ENCODE results near the gene GRM2.

- TF ChIP-seq, protein P1, sequence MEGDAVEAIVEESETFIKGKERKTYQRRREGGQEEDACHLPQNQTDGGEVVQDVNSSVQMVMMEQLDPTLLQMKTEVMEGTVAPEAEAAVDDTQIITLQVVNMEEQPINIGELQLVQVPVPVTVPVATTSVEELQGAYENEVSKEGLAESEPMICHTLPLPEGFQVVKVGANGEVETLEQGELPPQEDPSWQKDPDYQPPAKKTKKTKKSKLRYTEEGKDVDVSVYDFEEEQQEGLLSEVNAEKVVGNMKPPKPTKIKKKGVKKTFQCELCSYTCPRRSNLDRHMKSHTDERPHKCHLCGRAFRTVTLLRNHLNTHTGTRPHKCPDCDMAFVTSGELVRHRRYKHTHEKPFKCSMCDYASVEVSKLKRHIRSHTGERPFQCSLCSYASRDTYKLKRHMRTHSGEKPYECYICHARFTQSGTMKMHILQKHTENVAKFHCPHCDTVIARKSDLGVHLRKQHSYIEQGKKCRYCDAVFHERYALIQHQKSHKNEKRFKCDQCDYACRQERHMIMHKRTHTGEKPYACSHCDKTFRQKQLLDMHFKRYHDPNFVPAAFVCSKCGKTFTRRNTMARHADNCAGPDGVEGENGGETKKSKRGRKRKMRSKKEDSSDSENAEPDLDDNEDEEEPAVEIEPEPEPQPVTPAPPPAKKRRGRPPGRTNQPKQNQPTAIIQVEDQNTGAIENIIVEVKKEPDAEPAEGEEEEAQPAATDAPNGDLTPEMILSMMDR (IDR thresholded peaks at IDR 0.05; ENCODE audit: borderline replicate concordance, extremely low read depth, low read length, poor library complexity, severe bottlenecking) = no peak
- TF ChIP-seq EZH2 (IDR thresholded peaks at IDR 0.05; ENCODE audit: borderline replicate concordance, low read depth, low read length, severe bottlenecking) = no peak
Observed at GRCh38 chr3:51703068-51703760, 3.7 kb upstream of the GRM2 start.

All from DND-41 (cell line).